Ishikawa (cell line): ENCODE measurements around the gene TEN1.

Experiments
- EGR1 ChIP-seq: IDR thresholded peaks from 2 replicates; pipeline ENCODE4 v1.6.1; 2012
- YY1 ChIP-seq: IDR thresholded peaks from 2 replicates; pipeline ENCODE4 v1.6.1; 2012; ENCODE audit warnings: low read depth
- TF ChIP-seq, protein P1 (sequence below): IDR thresholded peaks from 2 replicates; pipeline ENCODE4 v1.6.1; 2012; ENCODE audit warnings: low read depth, mild to moderate bottlenecking

GRCh38 chr17:76048711-76049110 lies 69.7 kb downstream of the TEN1 start:
- TF ChIP-seq EGR1: no peak
- TF ChIP-seq, protein P1, sequence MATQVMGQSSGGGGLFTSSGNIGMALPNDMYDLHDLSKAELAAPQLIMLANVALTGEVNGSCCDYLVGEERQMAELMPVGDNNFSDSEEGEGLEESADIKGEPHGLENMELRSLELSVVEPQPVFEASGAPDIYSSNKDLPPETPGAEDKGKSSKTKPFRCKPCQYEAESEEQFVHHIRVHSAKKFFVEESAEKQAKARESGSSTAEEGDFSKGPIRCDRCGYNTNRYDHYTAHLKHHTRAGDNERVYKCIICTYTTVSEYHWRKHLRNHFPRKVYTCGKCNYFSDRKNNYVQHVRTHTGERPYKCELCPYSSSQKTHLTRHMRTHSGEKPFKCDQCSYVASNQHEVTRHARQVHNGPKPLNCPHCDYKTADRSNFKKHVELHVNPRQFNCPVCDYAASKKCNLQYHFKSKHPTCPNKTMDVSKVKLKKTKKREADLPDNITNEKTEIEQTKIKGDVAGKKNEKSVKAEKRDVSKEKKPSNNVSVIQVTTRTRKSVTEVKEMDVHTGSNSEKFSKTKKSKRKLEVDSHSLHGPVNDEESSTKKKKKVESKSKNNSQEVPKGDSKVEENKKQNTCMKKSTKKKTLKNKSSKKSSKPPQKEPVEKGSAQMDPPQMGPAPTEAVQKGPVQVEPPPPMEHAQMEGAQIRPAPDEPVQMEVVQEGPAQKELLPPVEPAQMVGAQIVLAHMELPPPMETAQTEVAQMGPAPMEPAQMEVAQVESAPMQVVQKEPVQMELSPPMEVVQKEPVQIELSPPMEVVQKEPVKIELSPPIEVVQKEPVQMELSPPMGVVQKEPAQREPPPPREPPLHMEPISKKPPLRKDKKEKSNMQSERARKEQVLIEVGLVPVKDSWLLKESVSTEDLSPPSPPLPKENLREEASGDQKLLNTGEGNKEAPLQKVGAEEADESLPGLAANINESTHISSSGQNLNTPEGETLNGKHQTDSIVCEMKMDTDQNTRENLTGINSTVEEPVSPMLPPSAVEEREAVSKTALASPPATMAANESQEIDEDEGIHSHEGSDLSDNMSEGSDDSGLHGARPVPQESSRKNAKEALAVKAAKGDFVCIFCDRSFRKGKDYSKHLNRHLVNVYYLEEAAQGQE: no peak
- no peak for TF ChIP-seq YY1
